ENCODE measurements around the gene PFN3. TPM values are rescaled to one million over a fixed set of nuclear protein-coding genes. Genes with fewer than 3 reads are reported as not detected.
A peak's percentile ranks its signal among the peaks of the same experiment; 100 is the strongest.

The PFN3 gene
- total and polyA plus RNA-seq, 7 donors = not detected

GRCh38 chr5:177403102-177403791 lies 2.8 kb upstream of the PFN3 start:
- intact Hi-C loops (cut with DNase I) = no loop called here
- peak; percentile 28 to 54 for DNase-seq
- ATAC-seq = peak in 1 of 4 donors; percentile 14
- peak overlapping the region; percentile 60 for H3K4me3 ChIP-seq
- 1 to 3% (median 1%) methylated on average over 50 to 61 of the region's 61 CpGs for WGBS, 3 donors
- no peaks in the 10 kb centered on the region for H3K36me3 ChIP-seq (ENCODE audit: insufficient read depth in 1 of 2, low read depth in 1 of 2)
- H3K9me3 ChIP-seq = no peaks in the 10 kb centered on the region
- no peak overlapping the region for H3K27ac ChIP-seq
- H3K4me1 ChIP-seq = peaks cover 14% of the 10 kb centered on the region
- TF ChIP-seq CTCF (IDR thresholded peaks at IDR 0.05) = no peak
- H3K27me3 ChIP-seq (ENCODE audit: insufficient read depth in 3 of 3, low read length in 2 of 3) = peaks cover 0 to 66% (median 35%) of the 10 kb centered on the region in 3 donors

GRCh38 chr5:177402271-177403043 lies 2.0 kb upstream of the PFN3 start:
- Histone ChIP-seq H3K36me3 (ENCODE audit: insufficient read depth in 1 of 2, low read depth in 1 of 2) (no peaks in the 10 kb centered on the region), H3K27me3 (ENCODE audit: insufficient read depth in 3 of 3, low read length in 2 of 3) (peaks cover 0 to 73% (median 35%) of the 10 kb centered on the region in 3 donors), H3K4me3 (peak overlapping the region; percentile 22), H3K4me1 (peaks cover 14% of the 10 kb centered on the region), H3K9me3 (no peaks in the 10 kb centered on the region), H3K27ac (no peak overlapping the region)
- WGBS, 3 donors = 4 to 6% (median 6%) methylated on average over 47 to 49 of the region's 49 CpGs
- ATAC-seq (peak; percentile 24 to 50 (median 31)), DNase-seq (peak in 1 of 2 donors; percentile 30)
- no peak for TF ChIP-seq CTCF (IDR thresholded peaks at IDR 0.05)
- intact Hi-C loops (cut with DNase I) = no loop called here

GRCh38 chr5:177397875-177398390 lies 2.5 kb downstream of the PFN3 start:
- Histone ChIP-seq H3K27ac (no peak overlapping the region), H3K4me3 (no peak overlapping the region), H3K27me3 (ENCODE audit: insufficient read depth in 3 of 3, low read length in 2 of 3) (peaks cover 0 to 54% (median 27%) of the 10 kb centered on the region in 3 donors), H3K4me1 (peaks cover 1% of the 10 kb centered on the region), H3K36me3 (ENCODE audit: insufficient read depth in 1 of 2, low read depth in 1 of 2) (no peaks in the 10 kb centered on the region), H3K9me3 (no peaks in the 10 kb centered on the region)
- WGBS, 3 donors = 84 to 89% (median 85%) methylated on average over 16 of the region's 16 CpGs
- intact Hi-C loops (cut with DNase I) = no loop called here
- TF ChIP-seq CTCF (IDR thresholded peaks at IDR 0.05) = no peak
- no peak for DNase-seq
- no peak for ATAC-seq

- no peaks in the 10 kb centered on the region for H3K4me1 ChIP-seq
- no peak overlapping the region for H3K27ac ChIP-seq
- no peaks in the 10 kb centered on the region for H3K36me3 ChIP-seq (ENCODE audit: insufficient read depth in 1 of 2, low read depth in 1 of 2)
- 83 to 88% (median 84%) methylated on average over 10 of the region's 10 CpGs for WGBS, 3 donors
- intact Hi-C loops (cut with DNase I) = no loop called here
- H3K9me3 ChIP-seq = no peaks in the 10 kb centered on the region
- ATAC-seq (no peak), DNase-seq (no peak)
- TF ChIP-seq CTCF (IDR thresholded peaks at IDR 0.05) = no peak
- H3K27me3 ChIP-seq (ENCODE audit: insufficient read depth in 3 of 3, low read length in 2 of 3) = peaks cover 0 to 43% (median 16%) of the 10 kb centered on the region in 3 donors
- no peak overlapping the region for H3K4me3 ChIP-seq
Observed at GRCh38 chr5:177396807-177397206, 3.7 kb downstream of the PFN3 start.
